Fibroblast of skin of back (primary cell): Measurements from ENCODE around the gene GNB3.
"Not testable (repeated sequence)": the region's sequence is repeated elsewhere in the genome, so short reads cannot be mapped to it uniquely, and the experiment has no call there.

Experiments
- DNase-seq: peaks from one replicate; pipeline ENCODE4 v3.0.0-alpha.2; 2013

The GNB3 gene

DNA sequence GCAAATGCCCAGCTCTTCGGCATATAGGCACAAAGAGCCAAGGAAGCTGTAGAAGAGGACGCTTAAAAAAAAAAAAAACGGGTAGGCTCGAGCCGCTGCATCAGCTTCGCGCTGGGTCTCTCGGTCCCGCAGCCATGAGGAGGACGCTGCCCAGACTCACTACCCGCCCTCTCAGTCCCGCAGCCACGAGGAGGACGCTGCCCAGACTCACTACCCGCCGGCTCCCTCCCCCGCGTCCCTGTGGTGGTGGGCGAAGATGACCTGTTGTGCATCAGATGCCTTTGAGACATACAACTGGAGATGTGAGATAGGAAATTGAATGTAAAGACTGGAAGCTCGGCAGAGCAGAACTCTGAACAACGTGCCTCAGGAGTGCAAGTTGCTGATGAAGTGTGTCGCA, 43.8 kb downstream of the GNB3 start:
- DNase-seq: no peak

DNA sequence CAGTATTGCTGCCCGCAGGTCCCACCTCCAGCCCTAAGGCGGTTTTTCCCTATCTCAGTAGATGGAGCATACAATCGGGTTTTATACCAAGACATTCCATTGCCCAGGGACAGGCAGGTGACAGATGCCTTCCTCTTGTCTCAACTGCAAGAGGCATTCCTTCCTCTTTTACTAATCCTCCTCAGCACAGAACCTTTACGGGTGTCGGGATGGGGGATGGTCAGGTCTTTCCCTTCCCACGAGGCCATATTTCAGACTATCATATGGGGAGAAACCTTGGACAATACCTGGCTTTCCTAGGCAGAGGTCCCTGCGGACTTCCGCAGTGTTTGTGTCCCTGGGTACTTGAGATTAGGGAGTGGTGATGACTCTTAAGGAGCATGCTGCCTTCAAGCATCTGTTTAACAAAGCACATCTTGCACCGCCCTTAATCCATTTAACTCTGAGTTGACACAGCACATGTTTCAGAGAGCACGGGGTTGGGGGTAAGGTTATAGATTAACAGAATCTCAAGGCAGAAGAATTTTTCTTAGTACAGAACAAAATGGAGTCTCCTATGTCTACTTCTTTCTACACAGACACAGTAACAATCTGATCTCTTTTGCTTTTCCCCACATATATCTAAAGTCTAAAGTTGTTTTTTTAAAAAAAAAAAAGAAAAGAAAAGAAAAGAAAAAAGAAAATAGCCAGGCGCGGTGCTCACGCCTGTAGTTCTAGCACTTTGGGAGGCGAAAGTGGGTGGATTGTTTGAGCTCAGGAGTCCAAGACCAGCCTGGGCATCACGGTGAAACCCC, 45.7 kb downstream of the GNB3 start:
- DNase-seq: not testable (repeated sequence)

DNA sequence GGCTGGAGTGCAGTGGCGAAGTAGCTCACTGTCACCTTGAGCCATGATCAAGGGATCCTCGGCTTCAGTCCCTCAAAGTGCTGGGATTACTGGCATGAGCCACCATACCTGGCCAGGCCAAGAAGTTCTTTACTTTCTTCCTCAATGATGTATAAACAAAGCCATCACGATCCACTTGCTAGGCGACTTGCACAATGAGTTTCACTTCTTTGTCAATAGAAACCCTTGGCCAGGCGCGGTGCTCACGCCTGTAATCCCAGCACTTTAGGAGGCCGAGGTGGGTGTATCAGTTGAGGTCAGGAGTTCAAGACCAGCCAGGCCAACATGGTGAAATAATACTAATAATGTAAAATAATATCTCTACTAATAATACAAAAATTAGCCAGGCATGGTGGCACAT, 46.7 kb downstream of the GNB3 start:
- DNase-seq: no peak

DNA sequence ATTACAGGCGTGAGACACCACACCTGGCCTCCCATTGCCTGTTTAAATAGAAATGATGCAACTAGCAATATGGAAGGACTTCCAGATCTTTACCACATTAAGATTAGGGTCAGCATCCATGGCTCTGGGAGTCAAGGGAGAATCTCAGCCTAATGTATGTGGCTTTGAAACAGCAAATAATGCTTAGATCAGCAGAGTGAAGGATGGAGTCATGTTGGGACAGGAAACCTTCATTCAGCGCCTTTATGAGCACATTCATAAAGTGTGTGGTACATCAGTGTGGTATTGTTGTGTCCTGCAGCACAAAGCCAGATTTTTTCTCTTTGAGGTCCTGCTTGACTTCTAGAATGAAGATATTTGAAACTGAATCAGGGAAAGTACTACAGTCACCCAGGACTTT, 47.6 kb downstream of the GNB3 start:
- DNase-seq: no peak

DNA sequence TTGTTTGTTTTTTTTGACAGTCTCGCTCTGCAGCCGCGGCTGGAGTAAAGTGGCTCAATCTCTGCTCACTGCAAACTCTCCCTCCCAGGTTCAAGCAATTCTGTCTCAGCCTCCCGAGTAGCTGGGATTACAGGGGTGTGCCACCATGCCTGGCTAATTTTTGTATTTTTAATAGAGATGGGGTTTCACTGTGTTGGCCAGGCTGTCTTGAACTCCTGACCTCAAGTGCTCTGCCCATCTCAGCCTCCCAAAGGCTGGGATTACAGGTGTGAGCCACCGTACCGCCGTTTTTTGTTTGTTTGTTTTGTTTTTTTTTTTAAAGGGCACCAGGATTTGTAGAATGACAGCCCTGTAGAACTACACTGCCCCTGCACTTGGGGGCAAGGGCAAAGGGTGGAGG, 48.1 kb downstream of the GNB3 start:
- not testable (repeated sequence) for DNase-seq

DNA sequence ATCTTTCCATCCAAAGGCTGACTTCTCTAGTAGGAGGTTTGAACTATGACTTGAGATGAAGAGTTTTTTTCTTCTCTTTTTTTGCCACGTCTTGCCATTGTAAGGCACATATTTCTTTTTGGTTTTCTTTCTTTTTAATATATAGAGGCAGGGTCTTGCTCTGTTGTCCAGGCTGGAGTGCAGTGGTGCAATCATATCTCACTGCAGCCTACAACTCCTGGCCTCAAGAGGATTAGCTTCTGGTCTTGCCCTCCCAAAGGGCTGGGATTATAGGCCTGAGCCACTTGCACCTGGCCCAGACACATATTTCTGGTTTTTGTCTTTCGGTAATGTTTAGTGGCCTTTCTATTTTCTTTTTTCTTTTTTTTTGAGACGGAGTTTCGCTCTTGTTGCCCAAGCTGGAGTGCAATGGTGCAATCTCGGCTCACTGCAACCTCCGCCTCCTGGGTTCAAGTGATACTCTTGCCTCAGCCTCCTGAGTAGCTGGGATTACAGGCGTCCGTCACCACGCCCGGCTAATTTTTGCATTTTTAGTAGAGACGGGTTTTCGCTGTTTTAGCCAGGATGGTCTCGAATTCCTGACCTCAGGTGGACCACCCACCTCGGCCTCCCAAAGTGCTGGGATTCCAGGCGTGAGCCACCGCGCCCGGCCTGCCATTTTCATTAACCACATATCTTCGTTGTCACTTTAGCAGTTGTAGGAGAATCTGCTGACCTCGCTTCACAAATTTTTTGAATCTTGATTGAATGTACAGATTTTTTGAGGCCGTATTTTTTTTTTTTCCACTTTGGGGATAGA, 49.2 kb downstream of the GNB3 start:
- not testable (repeated sequence) for DNase-seq

DNA sequence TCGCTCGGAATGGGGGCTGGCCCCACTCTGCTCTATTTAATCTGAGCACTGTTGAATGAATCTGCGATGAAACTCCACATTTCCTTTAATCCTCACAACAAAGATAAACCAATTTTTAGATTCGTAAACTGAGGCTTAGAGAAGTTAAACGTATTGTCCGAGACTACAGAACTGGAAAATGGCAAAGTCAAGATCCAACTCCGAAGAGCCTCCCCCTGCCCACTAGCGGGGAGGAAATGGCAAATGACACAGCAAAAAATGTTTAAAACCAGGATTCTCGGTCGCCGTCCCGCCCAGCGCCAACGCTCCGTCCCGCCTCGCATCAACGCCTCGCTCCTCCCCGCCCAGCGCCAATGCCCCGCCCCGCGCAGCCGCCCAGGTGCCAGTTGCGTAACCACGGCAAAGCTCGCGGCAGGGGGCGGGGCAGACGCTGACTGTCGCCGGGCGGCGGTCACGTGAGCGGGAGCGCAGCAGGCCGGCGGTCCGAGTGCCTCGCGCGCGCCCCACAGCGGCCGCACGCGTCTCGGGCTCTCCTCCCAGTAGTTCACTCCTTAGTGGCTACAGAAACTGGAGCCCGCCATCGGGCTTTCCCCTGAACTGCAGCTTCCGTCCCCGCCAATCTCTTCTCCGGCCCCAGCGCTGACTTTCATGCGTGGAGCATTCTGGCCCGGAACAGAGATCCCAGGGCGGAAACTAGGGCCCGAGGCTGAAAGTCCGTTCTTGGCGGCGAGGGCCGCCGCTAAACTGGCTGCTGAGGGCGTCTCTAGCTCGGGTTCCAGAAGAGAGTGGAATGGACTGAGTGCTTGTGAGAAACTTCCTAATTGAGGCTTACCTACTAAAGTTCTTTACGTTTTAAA, 50.3 kb downstream of the GNB3 start:
- DNase-seq: peak; percentile 94

DNA sequence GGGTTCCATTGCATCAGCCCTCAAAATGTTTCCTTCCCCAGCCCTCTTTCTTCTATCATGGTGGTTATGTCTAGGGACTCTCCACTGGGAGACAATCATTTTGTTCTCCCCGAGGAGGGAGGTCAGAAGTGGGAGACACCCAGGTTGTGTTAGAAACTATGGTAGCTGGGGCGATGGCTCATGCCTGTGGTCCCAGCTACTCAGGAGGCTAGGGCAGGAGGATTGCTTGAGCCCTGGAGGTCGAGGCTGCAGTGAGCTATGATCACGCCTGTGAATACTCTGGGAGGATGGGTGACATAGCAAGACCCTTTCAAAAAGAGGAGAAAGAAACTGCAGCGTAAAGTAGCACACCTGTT, 50.9 kb downstream of the GNB3 start:
- no peak for DNase-seq

DNA sequence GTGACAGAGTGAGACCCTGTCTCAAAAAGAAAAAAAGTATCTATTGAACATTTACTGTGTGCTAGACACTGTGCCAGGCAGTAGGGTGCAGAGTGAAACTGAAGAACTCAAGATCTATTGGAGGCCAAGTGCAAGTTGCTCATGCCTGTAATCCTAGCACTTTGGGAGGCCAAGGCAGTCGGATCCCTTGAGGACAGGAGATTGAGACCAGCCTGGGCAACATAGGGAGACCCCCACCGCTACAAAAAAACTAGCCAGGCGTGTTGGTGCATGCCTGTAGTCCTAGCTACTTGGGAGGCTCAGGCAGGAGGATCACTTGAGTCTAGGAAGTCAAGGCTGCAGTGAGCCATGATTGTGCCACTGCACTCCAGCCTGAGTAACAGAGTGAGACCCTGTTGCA, 52.0 kb downstream of the GNB3 start:
- DNase-seq: not testable (repeated sequence)

DNA sequence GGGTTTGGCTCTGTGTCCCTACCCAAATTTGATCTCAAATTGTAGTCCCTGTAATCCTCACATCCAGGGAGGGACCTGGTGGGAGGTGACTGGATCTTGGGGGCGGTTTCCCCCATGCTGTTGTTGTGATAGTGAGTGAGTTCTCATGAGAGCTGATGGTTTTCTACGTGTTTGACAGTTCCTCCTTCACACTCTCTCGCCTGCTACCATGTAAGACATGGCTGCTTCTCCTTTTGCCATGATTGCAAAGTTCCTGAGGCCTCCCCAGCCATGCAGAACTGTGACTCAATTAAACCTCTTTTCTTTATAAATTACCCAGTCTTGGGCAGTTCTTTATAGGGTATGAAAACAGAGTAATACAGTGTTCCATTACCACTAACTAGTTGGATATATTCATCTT, 53.6 kb downstream of the GNB3 start:
- DNase-seq: no peak
